ENCODE results near the gene C1orf159. TPM values are rescaled to one million over a fixed set of nuclear protein-coding genes. Genes with fewer than 3 reads are reported as not detected.

C1orf159 gene
- total RNA-seq, 1 donor from 2014 or later = 9.2 TPM

- Mint-ChIP-seq H3K27ac (ENCODE audit: unreplicated experiment) (no peak overlapping the region), H3K27me3 (ENCODE audit: low read depth) (no peaks in the 10 kb centered on the region), H3K9me3 (ENCODE audit: low read depth) (no peaks in the 10 kb centered on the region), H3K4me1 (ENCODE audit: low read depth) (no peaks in the 10 kb centered on the region), H3K4me3 (ENCODE audit: unreplicated experiment) (no peak overlapping the region), H3K36me3 (ENCODE audit: low read depth) (peaks cover 15% of the 10 kb centered on the region)
- TF ChIP-seq CTCF (IDR thresholded peaks at IDR 0.05) = no peak
- no peak for DNase-seq (ENCODE audit: low spot score)
Measured at GRCh38 chr1:1046767-1047166, 69.1 kb downstream of the C1orf159 start.

GRCh38 chr1:1046243-1046642 is 69.6 kb downstream of the C1orf159 start:
- H3K4me1 Mint-ChIP-seq (ENCODE audit: low read depth) = no peaks in the 10 kb centered on the region
- peaks cover 15% of the 10 kb centered on the region for H3K36me3 Mint-ChIP-seq (ENCODE audit: low read depth)
- DNase-seq (ENCODE audit: low spot score) = no peak
- no peaks in the 10 kb centered on the region for H3K9me3 Mint-ChIP-seq (ENCODE audit: low read depth)
- no peaks in the 10 kb centered on the region for H3K27me3 Mint-ChIP-seq (ENCODE audit: low read depth)
- H3K4me3 Mint-ChIP-seq (ENCODE audit: unreplicated experiment) = no peak overlapping the region
- TF ChIP-seq CTCF (IDR thresholded peaks at IDR 0.05) = no peak
- no peak overlapping the region for H3K27ac Mint-ChIP-seq (ENCODE audit: unreplicated experiment)

GRCh38 chr1:1045129-1045528 is 70.8 kb downstream of the C1orf159 start:
- no peak overlapping the region for H3K27ac Mint-ChIP-seq (ENCODE audit: unreplicated experiment)
- TF ChIP-seq CTCF (IDR thresholded peaks at IDR 0.05) = no peak
- DNase-seq (ENCODE audit: low spot score) = no peak
- peaks cover under 1% of the 10 kb centered on the region for H3K4me1 Mint-ChIP-seq (ENCODE audit: low read depth)
- H3K36me3 Mint-ChIP-seq (ENCODE audit: low read depth) = peaks cover 13% of the 10 kb centered on the region
- no peaks in the 10 kb centered on the region for H3K27me3 Mint-ChIP-seq (ENCODE audit: low read depth)
- H3K9me3 Mint-ChIP-seq (ENCODE audit: low read depth) = no peaks in the 10 kb centered on the region
- no peak overlapping the region for H3K4me3 Mint-ChIP-seq (ENCODE audit: unreplicated experiment)

- TF ChIP-seq CTCF (IDR thresholded peaks at IDR 0.05) = no peak
- no peak for DNase-seq (ENCODE audit: low spot score)
- H3K36me3 Mint-ChIP-seq (ENCODE audit: low read depth) = peaks cover 13% of the 10 kb centered on the region
- H3K9me3 Mint-ChIP-seq (ENCODE audit: low read depth) = no peaks in the 10 kb centered on the region
- no peaks in the 10 kb centered on the region for H3K27me3 Mint-ChIP-seq (ENCODE audit: low read depth)
- H3K4me1 Mint-ChIP-seq (ENCODE audit: low read depth) = peaks cover 6% of the 10 kb centered on the region
- H3K4me3 Mint-ChIP-seq (ENCODE audit: unreplicated experiment) = no peak overlapping the region
- no peak overlapping the region for H3K27ac Mint-ChIP-seq (ENCODE audit: unreplicated experiment)
Measured at GRCh38 chr1:1044455-1045078, 71.3 kb downstream of the C1orf159 start.

GRCh38 chr1:1043921-1044320 is 72.0 kb downstream of the C1orf159 start:
- no peak overlapping the region for H3K27ac Mint-ChIP-seq (ENCODE audit: unreplicated experiment)
- H3K4me1 Mint-ChIP-seq (ENCODE audit: low read depth) = peaks cover 8% of the 10 kb centered on the region
- H3K9me3 Mint-ChIP-seq (ENCODE audit: low read depth) = no peaks in the 10 kb centered on the region
- H3K27me3 Mint-ChIP-seq (ENCODE audit: low read depth) = no peaks in the 10 kb centered on the region
- TF ChIP-seq CTCF (IDR thresholded peaks at IDR 0.05) = no peak
- H3K36me3 Mint-ChIP-seq (ENCODE audit: low read depth) = peaks cover 13% of the 10 kb centered on the region
- no peak overlapping the region for H3K4me3 Mint-ChIP-seq (ENCODE audit: unreplicated experiment)
- DNase-seq (ENCODE audit: low spot score) = no peak
